Measurements from ENCODE around the gene APC. TPM values are rescaled to one million over a fixed set of nuclear protein-coding genes. Genes with fewer than 3 reads are reported as not detected.

The APC gene
- total and polyA plus RNA-seq, 8 donors, result 4.2 to 24.0 (median 14.7) TPM

GRCh38 chr5:112866739-112867138 lies 129.1 kb downstream of the APC start:
- no peak for ATAC-seq
- intact Hi-C loops (cut with DNase I), result no loop called here
- H3K36me3 ChIP-seq, result peaks cover 0 to 38% (median 8%) of the 10 kb centered on the region in 3 donors

GRCh38 chr5:112867411-112867810 lies 129.7 kb downstream of the APC start:
- H3K9me3 ChIP-seq, result no peaks in the 10 kb centered on the region
- H3K4me1 ChIP-seq, result peaks cover 3 to 20% (median 13%) of the 10 kb centered on the region in 3 donors
- H3K36me3 ChIP-seq, result peaks cover 0 to 38% (median 8%) of the 10 kb centered on the region in 3 donors
- no peak overlapping the region for H3K4me3 ChIP-seq
- FAIRE-seq, result no peak
- TF ChIP-seq CTCF (IDR thresholded peaks at IDR 0.05), result no peak
- 84 to 92% methylated on average over 5 of the region's 5 CpGs for WGBS, 2 donors
- no peaks in the 10 kb centered on the region for H3K27me3 ChIP-seq
- intact Hi-C loops (cut with DNase I), result no loop called here
- no peak for ATAC-seq
- DNase-seq, result no peak
- H3K27ac ChIP-seq, result no peak overlapping the region

More at GRCh38 chr5:112866739-112867138, 129.1 kb downstream of the APC start:
- peaks cover 3 to 23% (median 13%) of the 10 kb centered on the region in 3 donors for H3K4me1 ChIP-seq
- no peak overlapping the region for H3K27ac ChIP-seq
- no peaks in the 10 kb centered on the region for H3K9me3 ChIP-seq
- no peaks in the 10 kb centered on the region for H3K27me3 ChIP-seq
- DNase-seq, result no peak
- TF ChIP-seq CTCF (IDR thresholded peaks at IDR 0.05), result no peak
- WGBS, 2 donors, result 72 to 88% methylated on average over 2 of the region's 2 CpGs
- FAIRE-seq, result no peak
- H3K4me3 ChIP-seq, result no peak overlapping the region

GRCh38 chr5:112869948-112870347 lies 132.3 kb downstream of the APC start:
- Histone ChIP-seq H3K36me3 (peaks cover 0 to 34% (median 3%) of the 10 kb centered on the region in 3 donors), H3K9me3 (no peaks in the 10 kb centered on the region), H3K27ac (no peak overlapping the region), H3K27me3 (no peaks in the 10 kb centered on the region), H3K4me3 (no peak overlapping the region), H3K4me1 (no peaks in the 10 kb centered on the region)
- DNase-seq (no peak), FAIRE-seq (no peak), ATAC-seq (no peak)
- no peak for TF ChIP-seq CTCF (IDR thresholded peaks at IDR 0.05)
- intact Hi-C loops (cut with DNase I), result no loop called here
- 93 to 96% methylated on average over 3 of the region's 3 CpGs for WGBS, 2 donors

- no peak for TF ChIP-seq CTCF (IDR thresholded peaks at IDR 0.05)
These were observed 133.3 kb downstream of the APC start for GRCh38 chr5:112870966-112871365.

GRCh38 chr5:112876362-112876761 lies 138.7 kb downstream of the APC start:
- FAIRE-seq (no peak), DNase-seq (no peak), ATAC-seq (no peak)
- Histone ChIP-seq H3K9me3 (no peaks in the 10 kb centered on the region), H3K27me3 (no peaks in the 10 kb centered on the region), H3K27ac (no peak overlapping the region), H3K36me3 (peaks cover 0 to 26% (median 0%) of the 10 kb centered on the region in 3 donors), H3K4me1 (peaks cover 0 to 7% (median 0%) of the 10 kb centered on the region in 3 donors), H3K4me3 (no peak overlapping the region)
- no peak for TF ChIP-seq CTCF (IDR thresholded peaks at IDR 0.05)
- 47 to 53% methylated on average over 2 of the region's 2 CpGs for WGBS, 2 donors
- intact Hi-C loops (cut with DNase I), result no loop called here

More at GRCh38 chr5:112870966-112871365, 133.3 kb downstream of the APC start:
- H3K4me3 ChIP-seq, result no peak overlapping the region
- DNase-seq (no peak), ATAC-seq (no peak), FAIRE-seq (no peak)
- H3K9me3 ChIP-seq, result no peaks in the 10 kb centered on the region
- no peaks in the 10 kb centered on the region for H3K27me3 ChIP-seq
- WGBS, 2 donors, result 61 to 83% methylated on average over 3 of the region's 3 CpGs
- intact Hi-C loops (cut with DNase I), result no loop called here
- peaks cover 0 to 24% (median 0%) of the 10 kb centered on the region in 3 donors for H3K36me3 ChIP-seq
- no peak overlapping the region for H3K27ac ChIP-seq
- no peaks in the 10 kb centered on the region for H3K4me1 ChIP-seq

Data from pancreas (tissue), 10 donors.